Spleen (tissue), 7 donors: ENCODE data around the gene EIF3I.

Experiments used
- POLR2AphosphoS5 ChIP-seq, 3 donors: sonication (generic); formaldehyde crosslinking; IDR thresholded peaks; one replicate each; pipeline ENCODE4 v1.5.1; 2017; ENCODE audit warnings: antibody characterized with exemption in 3 of 3
- TF ChIP-seq, protein P1 (sequence below), 11 experiments: fragments of 200-600 bp in 7 of 11; fragments of 450-650 bp in 4 of 11; sonication (generic) in 4 of 11; IDR thresholded peaks in 8 of 11; conservative IDR thresholded peaks in 3 of 11; 1 replicate in 7 of 11; 2 replicates in 4 of 11; pipeline versions ENCODE4 v1.4.0 to v1.8.0; 2016 to 2021; ENCODE audit warnings: antibody characterized with exemption in 11 of 11, inconsistent platforms in 4 of 11, mild to moderate bottlenecking in 1 of 11
- donor health status: DM: no; HTN: no; CAD: no; lungs with moderate emphysema.
- donor health status: DM: no; HTN: no; CAD: no.
- donor health status: DM: no; HTN: no; CAD: no.

GRCh38 chr1:32179443-32180185 lies 42.6 kb upstream of the EIF3I start, which contains the start of gene TXLNA:
- peak; percentile 85 to 94 (median 87) for TF ChIP-seq POLR2AphosphoS5 (IDR thresholded peaks at IDR 0.05)
- TF ChIP-seq, protein P1, sequence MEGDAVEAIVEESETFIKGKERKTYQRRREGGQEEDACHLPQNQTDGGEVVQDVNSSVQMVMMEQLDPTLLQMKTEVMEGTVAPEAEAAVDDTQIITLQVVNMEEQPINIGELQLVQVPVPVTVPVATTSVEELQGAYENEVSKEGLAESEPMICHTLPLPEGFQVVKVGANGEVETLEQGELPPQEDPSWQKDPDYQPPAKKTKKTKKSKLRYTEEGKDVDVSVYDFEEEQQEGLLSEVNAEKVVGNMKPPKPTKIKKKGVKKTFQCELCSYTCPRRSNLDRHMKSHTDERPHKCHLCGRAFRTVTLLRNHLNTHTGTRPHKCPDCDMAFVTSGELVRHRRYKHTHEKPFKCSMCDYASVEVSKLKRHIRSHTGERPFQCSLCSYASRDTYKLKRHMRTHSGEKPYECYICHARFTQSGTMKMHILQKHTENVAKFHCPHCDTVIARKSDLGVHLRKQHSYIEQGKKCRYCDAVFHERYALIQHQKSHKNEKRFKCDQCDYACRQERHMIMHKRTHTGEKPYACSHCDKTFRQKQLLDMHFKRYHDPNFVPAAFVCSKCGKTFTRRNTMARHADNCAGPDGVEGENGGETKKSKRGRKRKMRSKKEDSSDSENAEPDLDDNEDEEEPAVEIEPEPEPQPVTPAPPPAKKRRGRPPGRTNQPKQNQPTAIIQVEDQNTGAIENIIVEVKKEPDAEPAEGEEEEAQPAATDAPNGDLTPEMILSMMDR (IDR thresholded peaks at IDR 0.05 in 8 of 11, conservative IDR thresholded peaks at IDR 0.05 in 3 of 11) = peak in 6 of 11 experiments; percentile 11 to 43 (median 25)
